ENCODE data around the gene NLRX1. TPM values are rescaled to one million over a fixed set of nuclear protein-coding genes. Genes with fewer than 3 reads are reported as not detected.

Gene NLRX1
- total RNA-seq, 6 experiments from 2014 or later, result 8.1 to 13.2 (median 10.9) TPM

- Histone ChIP-seq H3K27ac (no peak within 1 kb of the TSS), H3K4me1 (peaks cover 0 to 8% (median 0%) of the 10 kb centered on the region in 4 donors), H3K9me3 (no peaks in the 10 kb centered on the region), H3K36me3 (no peaks in the 10 kb centered on the region), H3K27me3 (peaks cover 0 to 4% of the 10 kb centered on the region in 2 donors), H3K4me3 (peak within 1 kb of the TSS; percentile 53 to 64 (median 55))
- ATAC-seq, result peak; percentile 49 to 66 (median 59)
- intact Hi-C loops (cut with DNase I), result no loop called here
- no peak for DNase-seq
- no peak for TF ChIP-seq POLR2A (IDR thresholded peaks at IDR 0.05)
- TF ChIP-seq CTCF (IDR thresholded peaks at IDR 0.05), result no peak
- 5% methylated on average over 10 of the region's 73 CpGs for WGBS (ENCODE audit: insufficient coverage, low coverage, low lambda C conversion rate, missing lambda C conversion rate)
Measured at GRCh38 chr11:119149018-119149785, 19.3 kb upstream of the NLRX1 start, which contains the start of gene ABCG4. Gene ABCG4 (plus strand): TSS chr11:119149052. CDS start chr11:119149966, 914 bp downstream.

GRCh38 chr11:119149786-119150275, 18.7 kb upstream of the NLRX1 start:
- ATAC-seq (no peak), DNase-seq (no peak)
- peak overlapping the region in 1 of 3 donors; percentile 55 for H3K4me3 ChIP-seq
- no peaks in the 10 kb centered on the region for H3K36me3 ChIP-seq
- TF ChIP-seq POLR2A (IDR thresholded peaks at IDR 0.05), result no peak
- no peak for TF ChIP-seq CTCF (IDR thresholded peaks at IDR 0.05)
- no peak overlapping the region for H3K27ac ChIP-seq
- no peaks in the 10 kb centered on the region for H3K9me3 ChIP-seq
- peaks cover 0 to 8% (median 0%) of the 10 kb centered on the region in 4 donors for H3K4me1 ChIP-seq
- WGBS (ENCODE audit: insufficient coverage, low coverage, low lambda C conversion rate, missing lambda C conversion rate), result 19% methylated on average over 12 of the region's 33 CpGs
- intact Hi-C loops (cut with DNase I), result loop anchor here in 1 of 2 donors (10.0 kb wide), 1 partner anchor 55 kb away; the partner anchor contains the start of gene CBL
- peaks cover 0 to 4% of the 10 kb centered on the region in 2 donors for H3K27me3 ChIP-seq

GRCh38 chr11:119152043-119152442, 16.5 kb upstream of the NLRX1 start:
- H3K27me3 ChIP-seq, result peaks cover 0 to 4% of the 10 kb centered on the region in 2 donors
- no peak overlapping the region for H3K4me3 ChIP-seq
- ATAC-seq, result no peak
- intact Hi-C loops (cut with DNase I), result loop anchor here in 1 of 2 donors (10.0 kb wide), 1 partner anchor 53 kb away; the partner anchor contains the start of gene CBL
- no peaks in the 10 kb centered on the region for H3K9me3 ChIP-seq
- DNase-seq, result no peak
- peaks cover 0 to 8% (median 0%) of the 10 kb centered on the region in 4 donors for H3K4me1 ChIP-seq
- 77% methylated on average over 5 of the region's 9 CpGs for WGBS (ENCODE audit: insufficient coverage, low coverage, low lambda C conversion rate, missing lambda C conversion rate)
- no peaks in the 10 kb centered on the region for H3K36me3 ChIP-seq
- TF ChIP-seq POLR2A (IDR thresholded peaks at IDR 0.05), result no peak
- no peak for TF ChIP-seq CTCF (IDR thresholded peaks at IDR 0.05)
- H3K27ac ChIP-seq, result no peak overlapping the region

- H3K36me3 ChIP-seq, result no peaks in the 10 kb centered on the region
- TF ChIP-seq POLR2A (IDR thresholded peaks at IDR 0.05), result no peak
- TF ChIP-seq CTCF (IDR thresholded peaks at IDR 0.05), result no peak
- 69% methylated on average over 4 of the region's 4 CpGs for WGBS (ENCODE audit: insufficient coverage, low coverage, low lambda C conversion rate, missing lambda C conversion rate)
- no peak overlapping the region for H3K27ac ChIP-seq
- no peak overlapping the region for H3K4me3 ChIP-seq
- no peak for DNase-seq
- ATAC-seq, result no peak
- peaks cover 0 to 8% (median 0%) of the 10 kb centered on the region in 4 donors for H3K4me1 ChIP-seq
- H3K27me3 ChIP-seq, result peaks cover 0 to 4% of the 10 kb centered on the region in 2 donors
- no peaks in the 10 kb centered on the region for H3K9me3 ChIP-seq
- intact Hi-C loops (cut with DNase I), result loop anchor here in 1 of 2 donors (10.0 kb wide), 1 partner anchor 52 kb away; the partner anchor contains the start of gene CBL
Measured at GRCh38 chr11:119152604-119153003, 15.9 kb upstream of the NLRX1 start.

Data from right lobe of liver (tissue), 6 donors.